Fibroblast of the conjunctiva (primary cell): Measurements from ENCODE around the gene USH1C.

Source experiments
- DNase-seq: peaks from one replicate; pipeline ENCODE4 v3.0.0-alpha.2; 2010; ENCODE audit warnings: low read depth

The USH1C gene

GRCh38 chr11:17544181-17544622, at the start of gene USH1C:
TSS of gene USH1C (minus strand) at chr11:17544416. CDS start at chr11:17544307, 109 bp downstream.
- DNase-seq = no peak

GRCh38 chr11:17593466-17594245, 49.4 kb upstream of the USH1C start:
- DNase-seq = no peak

DNA sequence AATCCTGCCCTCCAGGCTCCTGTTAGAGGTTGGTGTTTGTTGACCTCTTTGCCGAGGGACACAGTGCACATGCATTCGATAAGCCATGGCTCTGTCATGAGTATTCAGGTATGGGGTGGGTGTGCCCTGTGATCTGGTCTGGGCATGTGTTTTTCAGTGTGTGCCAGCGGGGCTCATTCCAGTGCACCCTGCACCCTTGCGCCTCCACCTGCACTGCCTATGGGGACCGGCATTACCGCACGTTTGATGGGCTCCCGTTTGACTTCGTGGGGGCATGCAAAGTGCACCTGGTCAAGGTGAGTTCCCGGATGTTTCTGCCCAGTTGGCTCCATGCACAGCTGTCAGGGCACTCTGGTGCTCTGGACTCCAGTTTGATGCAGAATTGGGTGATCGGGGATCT, 47.1 kb upstream of the USH1C start:
- DNase-seq = no peak

GRCh38 chr11:17590463-17590862, 46.2 kb upstream of the USH1C start:
- DNase-seq = no peak

DNA sequence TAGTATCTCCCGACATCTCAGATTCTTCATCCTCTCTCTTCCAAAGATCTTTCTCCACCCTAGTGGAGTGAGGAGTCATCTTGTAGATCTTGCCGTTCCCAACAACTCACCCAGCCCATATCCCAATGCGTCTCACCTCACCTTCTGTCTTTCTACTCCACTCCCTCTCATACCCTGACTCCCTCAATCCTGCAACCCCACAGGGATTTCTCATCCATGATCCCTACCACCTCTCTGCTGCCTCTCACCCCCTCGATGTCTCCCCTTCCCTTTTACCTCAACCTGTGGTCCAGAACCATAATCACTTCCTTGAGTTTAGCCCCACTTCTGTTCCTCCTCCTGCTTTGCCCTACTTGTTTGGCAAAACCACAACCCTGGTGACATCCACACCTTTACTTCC, 44.5 kb upstream of the USH1C start:
- DNase-seq = no peak

- no peak for DNase-seq
These were observed 44.0 kb upstream of the USH1C start for GRCh38 chr11:17588166-17588565.

DNA sequence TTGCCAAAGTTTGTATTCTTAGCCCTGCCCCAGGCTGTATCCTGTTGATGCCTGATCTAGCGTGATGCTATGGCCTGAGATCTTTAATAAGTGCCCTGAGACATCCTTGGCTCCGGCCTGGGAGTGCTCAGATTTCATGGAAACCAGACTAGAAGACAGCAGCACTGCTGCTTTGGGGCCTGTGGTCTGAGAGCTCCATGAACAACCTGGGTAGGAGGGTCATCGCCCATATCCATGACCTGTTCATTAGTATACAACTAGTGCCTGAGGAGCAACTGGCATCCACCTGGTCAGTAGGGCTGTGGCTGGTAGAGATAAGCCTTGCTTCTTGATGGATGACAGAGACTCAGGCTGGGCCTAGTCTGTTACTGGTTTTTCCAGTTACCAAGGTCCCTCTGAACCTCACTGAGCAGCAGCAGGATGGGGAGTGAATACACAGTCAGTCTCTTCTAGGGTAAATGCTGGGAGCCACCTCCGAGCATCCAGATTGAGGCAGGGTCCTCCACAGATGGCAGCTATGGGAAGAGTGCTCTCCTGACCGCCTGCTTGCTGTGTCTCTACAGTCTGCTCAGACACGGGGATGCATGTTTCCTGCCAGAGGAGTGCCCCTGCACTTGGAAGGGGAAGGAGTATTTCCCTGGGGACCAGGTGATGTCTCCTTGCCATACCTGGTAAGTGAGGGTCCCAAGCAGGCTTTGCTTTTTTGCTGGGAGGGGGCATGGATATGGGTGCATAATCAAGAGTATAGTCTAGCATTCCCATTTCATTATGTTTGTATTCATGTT, 41.9 kb upstream of the USH1C start:
- no peak for DNase-seq

- DNase-seq = no peak
These were observed 37.5 kb upstream of the USH1C start for GRCh38 chr11:17581732-17582053.

GRCh38 chr11:17581036-17581731, 37.0 kb upstream of the USH1C start:
- no peak for DNase-seq

DNA sequence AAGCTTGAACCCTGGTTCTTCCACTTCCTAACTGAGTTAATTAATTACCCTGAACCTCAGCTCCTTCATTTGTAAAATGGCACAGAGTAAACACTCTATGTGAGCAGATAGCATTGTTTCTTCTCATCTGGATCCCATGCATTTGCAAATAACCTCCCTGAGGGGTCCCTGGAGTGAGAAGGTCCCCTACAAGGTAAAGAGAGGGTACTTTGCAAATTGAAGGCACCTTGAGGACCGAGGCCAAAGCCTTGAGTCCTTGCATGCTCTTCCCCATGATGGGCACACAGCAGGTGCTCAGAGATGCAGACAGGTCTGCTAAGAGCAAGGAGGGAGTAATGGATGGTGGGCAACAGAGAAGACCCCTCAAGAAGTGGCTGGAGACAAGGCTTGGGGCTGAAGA, 36.1 kb upstream of the USH1C start:
- no peak for DNase-seq

- no peak for DNase-seq
These were observed 35.2 kb upstream of the USH1C start for GRCh38 chr11:17579451-17579850.

- DNase-seq = no peak
These were observed 34.7 kb upstream of the USH1C start for GRCh38 chr11:17578958-17579357.

- DNase-seq = no peak
These were observed 34.1 kb upstream of the USH1C start for GRCh38 chr11:17578296-17578695.

- no peak for DNase-seq
These were observed 31.5 kb upstream of the USH1C start for GRCh38 chr11:17575431-17576425.

DNA sequence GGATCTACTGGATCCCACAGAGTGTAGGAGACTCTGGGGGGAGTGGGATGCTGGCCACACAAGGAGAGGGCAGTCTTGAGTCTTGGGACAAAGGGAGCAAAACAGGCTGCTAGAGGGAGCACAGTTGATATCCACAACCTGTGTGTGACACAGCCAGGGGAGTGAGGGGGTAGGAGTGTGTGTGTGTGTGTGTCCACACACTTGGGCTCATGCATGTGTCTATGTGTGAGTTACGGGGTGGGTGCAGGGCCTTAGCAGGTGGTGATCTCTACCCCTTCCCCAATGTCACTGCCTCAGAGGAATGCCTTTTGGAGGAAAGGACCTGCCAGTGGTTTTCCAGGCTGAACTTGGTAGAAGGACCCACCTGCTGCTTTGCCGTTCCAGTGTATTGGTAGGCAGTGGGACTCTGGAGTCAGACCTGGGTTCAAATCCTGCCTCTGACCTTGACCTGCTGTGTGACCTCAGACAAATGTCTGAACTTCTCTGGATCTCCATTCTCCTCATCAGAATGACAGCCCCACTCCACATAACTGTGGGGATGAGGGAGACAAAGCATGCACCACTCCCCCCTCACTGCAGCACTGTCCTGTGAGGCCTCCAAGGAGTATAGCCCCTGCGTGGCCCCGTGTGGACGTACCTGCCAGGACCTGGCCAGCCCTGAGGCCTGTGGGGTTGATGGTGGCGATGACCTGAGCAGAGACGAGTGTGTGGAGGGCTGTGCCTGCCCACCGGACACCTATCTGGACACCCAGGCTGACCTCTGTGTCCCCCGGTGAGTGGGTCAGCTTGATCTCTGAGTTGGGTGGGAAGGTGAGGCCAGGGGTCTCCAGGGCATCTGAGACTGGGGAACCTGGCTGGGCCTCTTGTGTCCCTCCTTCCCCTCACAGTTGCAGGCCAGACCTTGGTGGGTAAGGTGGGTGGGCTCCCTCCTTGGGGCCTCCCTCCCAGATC, 30.2 kb upstream of the USH1C start:
- no peak for DNase-seq

- no peak for DNase-seq
These were observed 29.3 kb upstream of the USH1C start for GRCh38 chr11:17573526-17573925.

DNA sequence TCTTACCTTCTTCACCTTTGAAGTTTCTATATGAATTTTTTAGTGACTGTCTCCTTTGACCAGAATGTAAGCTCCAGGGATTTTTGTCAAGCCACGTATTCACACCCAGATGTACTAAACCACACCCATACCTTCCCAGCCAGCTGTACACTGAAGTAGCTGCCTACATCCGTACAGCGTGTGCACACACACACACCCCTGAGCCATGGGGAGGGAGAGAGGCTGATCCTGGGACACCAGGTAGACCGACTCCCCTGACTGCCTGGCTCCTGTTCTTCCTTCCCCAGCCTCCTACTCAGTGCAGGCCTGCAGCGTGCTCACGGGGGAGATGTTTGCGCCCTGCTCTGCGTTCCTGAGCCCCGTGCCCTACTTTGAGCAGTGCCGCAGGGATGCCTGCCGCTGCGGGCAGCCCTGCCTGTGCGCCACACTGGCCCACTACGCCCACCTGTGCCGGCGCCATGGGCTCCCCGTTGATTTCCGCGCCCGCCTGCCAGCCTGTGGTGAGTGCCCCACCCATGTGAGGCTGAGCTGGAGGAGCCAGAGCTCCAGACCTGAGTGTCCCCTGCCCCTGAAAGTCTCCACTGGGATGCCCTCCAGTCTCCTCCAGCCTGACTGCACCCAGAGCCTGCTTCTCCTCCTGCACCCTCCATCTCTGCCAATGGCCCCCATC, 28.7 kb upstream of the USH1C start:
- DNase-seq = no peak

- DNase-seq = no peak
These were observed 28.1 kb upstream of the USH1C start for GRCh38 chr11:17572359-17572690.

DNA sequence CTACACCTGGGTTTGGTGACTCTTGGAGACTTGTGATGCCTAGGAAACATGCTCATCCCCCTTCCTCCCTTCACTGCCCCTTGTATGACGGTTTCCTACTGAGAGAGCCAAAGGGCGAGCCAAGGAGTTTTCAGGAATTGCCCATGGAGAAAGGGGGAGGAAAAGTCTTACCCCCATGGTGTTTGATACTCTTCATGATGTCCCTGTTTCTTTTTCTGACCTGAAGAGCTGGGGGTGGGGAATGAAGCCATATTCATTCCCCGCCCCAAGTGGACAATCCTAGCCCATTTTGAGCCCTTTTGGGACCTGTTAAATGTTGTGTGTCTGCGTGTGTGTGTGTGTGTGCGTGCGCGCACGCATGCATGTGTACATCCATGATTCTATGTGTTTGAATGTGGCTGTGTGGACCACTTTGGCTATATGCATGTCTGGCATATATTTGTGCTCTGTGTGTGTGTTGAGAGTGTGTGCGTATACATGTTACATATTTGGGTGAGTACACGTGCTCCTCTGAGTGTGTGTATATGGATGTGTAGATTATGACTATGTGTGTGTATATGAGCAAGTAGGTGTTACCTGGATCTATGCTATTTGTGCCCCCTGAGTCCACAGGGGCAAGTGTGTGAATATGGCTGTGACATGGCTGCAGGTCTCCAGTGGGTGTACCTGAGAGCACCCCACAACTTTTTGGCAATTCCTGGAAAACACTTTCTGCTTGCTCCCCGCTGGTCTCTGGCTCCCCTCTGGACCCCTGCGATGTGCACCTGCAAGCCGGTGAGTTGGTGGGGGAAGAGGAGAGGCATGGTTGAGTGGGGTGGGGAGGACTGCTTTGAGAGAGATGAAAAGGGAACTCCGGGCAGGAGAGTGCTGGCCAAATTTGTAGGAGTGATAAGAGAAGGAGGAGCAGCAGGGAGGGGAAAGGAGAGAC, 27.5 kb upstream of the USH1C start:
- no peak for DNase-seq
